Coronary artery (tissue), 2 donors: Measurements from ENCODE around the gene ZBTB20.

ENCODE experiments used
- DNase-seq: peaks from one replicate; pipeline ENCODE4 v3.0.0-alpha.2; 2017; ENCODE audit warnings: low spot score
- H3K27ac ChIP-seq, 2 donors: fragments of 200-600 bp; sonication (generic); one replicate each; pipeline ENCODE4 v1.5.1; 2016 to 2019
- H3K4me3 ChIP-seq: fragments of 200-600 bp; sonication (generic); 2 replicates; pipeline ENCODE4 v1.5.1; 2016; ENCODE audit warnings: mild to moderate bottlenecking, moderate library complexity
- CTCF ChIP-seq: fragments of 200-600 bp; sonication (generic); IDR thresholded peaks from one replicate; pipeline ENCODE4 v1.5.1; 2019; ENCODE audit warnings: antibody characterized with exemption

The ZBTB20 gene

GRCh38 chr3:114383875-114384557 is 763.1 kb downstream of the ZBTB20 start:
- Histone ChIP-seq H3K27ac (peak overlapping the region; percentile 47 to 58), H3K4me3 (peak overlapping the region; percentile 61)

GRCh38 chr3:114380233-114380651 is 766.8 kb downstream of the ZBTB20 start:
- DNase-seq, result no peak
- Histone ChIP-seq H3K4me3 (no peak overlapping the region), H3K27ac (peak overlapping the region; percentile 33 to 73)
- TF ChIP-seq CTCF, result no peak

More at GRCh38 chr3:114383875-114384557, 763.1 kb downstream of the ZBTB20 start:
- TF ChIP-seq CTCF, result peak; percentile 90
- DNase-seq, result no peak

- DNase-seq, result no peak
- no peak for TF ChIP-seq CTCF
- no peak overlapping the region for H3K27ac ChIP-seq
- no peak overlapping the region for H3K4me3 ChIP-seq
These were observed 767.8 kb downstream of the ZBTB20 start for GRCh38 chr3:114379266-114379665.

DNA sequence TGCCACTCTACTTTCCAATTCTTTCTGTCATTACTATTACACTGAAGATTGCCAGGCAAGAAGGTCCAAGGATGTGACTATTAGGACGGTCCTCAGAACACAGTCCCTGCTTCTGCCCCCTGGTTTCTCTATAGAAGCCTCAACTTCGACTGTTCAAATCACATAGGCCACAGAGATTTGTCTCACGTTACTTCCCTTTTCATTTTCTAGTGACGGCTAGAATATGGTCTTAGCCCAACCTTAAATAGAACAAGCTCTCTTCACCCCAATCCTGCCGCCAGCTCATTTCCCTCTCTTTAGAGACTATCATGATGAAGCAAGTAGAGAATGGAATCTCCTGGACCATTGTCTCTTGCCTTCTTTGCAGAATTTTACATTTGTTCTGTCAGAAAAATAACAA is 768.3 kb downstream of the ZBTB20 start:
- DNase-seq, result no peak
- no peak overlapping the region for H3K27ac ChIP-seq
- TF ChIP-seq CTCF, result no peak
- H3K4me3 ChIP-seq, result no peak overlapping the region

DNA sequence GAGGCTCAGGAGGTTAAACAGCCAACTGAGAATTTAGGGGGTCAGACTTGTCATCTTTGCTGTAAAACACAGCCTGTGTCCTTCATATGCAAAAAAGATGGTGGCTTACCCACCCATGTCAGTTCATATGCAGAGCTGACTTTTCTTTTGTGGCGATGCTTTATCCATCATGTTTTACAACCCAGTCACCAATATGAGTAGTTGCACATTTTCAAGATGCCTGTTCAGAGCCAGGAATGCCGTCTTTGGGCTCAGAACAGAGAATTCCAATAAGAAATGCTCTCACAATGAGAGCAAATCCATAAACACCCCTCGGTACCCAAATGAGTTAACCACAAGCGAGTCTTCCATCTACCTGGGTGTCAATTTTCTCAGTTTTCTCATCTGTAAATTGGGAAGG is 769.7 kb downstream of the ZBTB20 start:
- Histone ChIP-seq H3K27ac (no peak overlapping the region), H3K4me3 (no peak overlapping the region)
- DNase-seq, result no peak
- TF ChIP-seq CTCF, result no peak

DNA sequence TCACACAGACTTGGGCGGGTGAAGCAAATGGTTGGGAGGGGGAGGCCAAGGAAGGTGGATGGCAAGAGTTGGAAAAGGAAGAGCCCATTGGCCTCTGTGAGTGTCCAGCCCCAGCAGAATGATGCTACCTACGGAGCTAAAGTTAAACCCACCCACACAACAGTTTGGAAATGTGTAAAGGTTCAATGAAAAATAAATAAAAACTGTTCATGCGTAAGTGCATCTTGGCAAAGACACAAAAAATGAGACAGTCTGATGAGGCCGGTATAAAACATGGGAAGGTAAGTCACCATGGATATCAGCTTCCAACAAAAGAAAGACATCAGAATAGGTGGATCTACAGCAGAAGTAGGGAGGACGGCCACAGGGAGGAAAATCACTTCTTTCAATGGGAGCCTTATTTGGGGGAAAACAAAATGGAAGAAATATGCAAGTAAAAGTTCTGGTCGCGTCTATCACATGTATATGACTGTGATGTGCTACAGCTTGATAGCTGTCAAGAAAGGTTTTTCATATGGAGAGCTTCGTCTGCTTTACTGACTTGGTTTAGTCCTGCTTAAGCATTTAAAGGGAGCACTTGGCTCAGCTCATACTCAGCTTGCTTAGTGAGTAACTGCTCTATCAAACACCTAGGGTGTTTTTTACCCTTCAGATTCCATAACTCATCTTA is 770.4 kb downstream of the ZBTB20 start:
- Histone ChIP-seq H3K27ac (peak overlapping the region in 1 of 2 donors; percentile 13), H3K4me3 (no peak overlapping the region)
- TF ChIP-seq CTCF, result no peak
- no peak for DNase-seq
